A549 (cell line): ENCODE results near the gene TBC1D23. TPM values are rescaled to one million over a fixed set of nuclear protein-coding genes. Genes with fewer than 3 reads are reported as not detected.

Experiments used
- ATAC-seq, 2 experiments: fragments of 200-7000 bp in 1 of 2; fragments of >200 bp in 1 of 2; cut with Nextera tagmentation in 1 of 2; cut with Tn5 transposase in 1 of 2; 3 replicates each; pipeline versions ENCODE4 v1.8.0 to v1.9.1; 2018 to 2020; ENCODE audit warnings: mild to moderate bottlenecking in 1 of 2, moderate library complexity in 1 of 2
- CTCF ChIA-PET: fragments of 300-600 bp; sonication (Branson Sonifier 250); formaldehyde crosslinking; extraction: SDS; loops from one replicate; lab custom pipeline; 2021; ENCODE audit warnings: antibody characterized with exemption, inconsistent platforms; lab: Yijun Ruan, JAX
- POLR2A ChIA-PET: fragments of 350-600 bp; formaldehyde crosslinking; extraction: SDS; loops from one replicate; lab custom pipeline; 2021; ENCODE audit warnings: antibody characterized with exemption, inconsistent platforms; lab: Yijun Ruan, JAX
- DNase-seq, 2 experiments: peaks; one replicate each; pipeline versions ENCODE4 v3.0.0 to v3.0.0-alpha.2; 2011 to 2016; ENCODE audit warnings: low read depth in 1 of 2, low spot score in 1 of 2
- FAIRE-seq: peaks from 2 replicates; lab custom pipeline; 2011; peaks lifted over from hg19 to GRCh38; lab: Jason Lieb, UNC
- H3K27ac ChIP-seq, 2 experiments: fragments of >200 bp; sonication (Bioruptor Twin); formaldehyde crosslinking; 3 replicates each; pipeline ENCODE4 v1.5.1; 2016 to 2017
- H3K4me1 ChIP-seq: fragments of >200 bp; sonication (Bioruptor Twin); formaldehyde crosslinking; 3 replicates; pipeline ENCODE4 v1.6.1; 2016
- H3K4me2 ChIP-seq: fragments of >200 bp; sonication (Bioruptor Twin); formaldehyde crosslinking; 3 replicates; pipeline ENCODE4 v1.6.1; 2016
- H3K4me3 ChIP-seq: fragments of >200 bp; sonication (Bioruptor Twin); formaldehyde crosslinking; 3 replicates; pipeline ENCODE4 v1.5.1; 2016
- H3K9me3 ChIP-seq: fragments of >200 bp; sonication (Bioruptor Twin); formaldehyde crosslinking; 3 replicates; pipeline ENCODE4 v1.6.1; 2016
- CBX2 ChIP-seq: fragments of 200-600 bp; sonication (generic); IDR thresholded peaks from 2 replicates; pipeline ENCODE4 v1.6.1; 2016; ENCODE audit warnings: low read depth, mild to moderate bottlenecking, borderline replicate concordance
- CBX8 ChIP-seq: fragments of 200-600 bp; sonication (generic); IDR thresholded peaks from 2 replicates; pipeline ENCODE4 v1.6.1; 2016
- CEBPB ChIP-seq, 2 experiments: fragments of >200 bp in 1 of 2; sonication (Bioruptor Twin) in 1 of 2; formaldehyde crosslinking in 1 of 2; IDR thresholded peaks; 2 replicates each; pipeline ENCODE4 v1.6.1; 2012 to 2016
- CHD4 ChIP-seq: fragments of 200-600 bp; sonication (generic); IDR thresholded peaks from 2 replicates; pipeline ENCODE4 v1.6.1; 2016; ENCODE audit warnings: antibody characterized with exemption, mild to moderate bottlenecking, borderline replicate concordance
- ESRRA ChIP-seq: fragments of 150-350 bp; IDR thresholded peaks from 2 replicates; pipeline ENCODE4 v1.6.1; 2014; ENCODE audit warnings: mild to moderate bottlenecking, low read length, borderline replicate concordance
- FOSB ChIP-seq: fragments of 250-450 bp; sonication (Bioruptor Pico); IDR thresholded peaks from 2 replicates; pipeline ENCODE4 v1.5.0; 2020; ENCODE audit warnings: mild to moderate bottlenecking, moderate library complexity
- HEYL ChIP-seq: fragments of 250-450 bp; sonication (Bioruptor Pico); IDR thresholded peaks from 2 replicates; pipeline ENCODE4 v1.8.0; 2021; ENCODE audit warnings: mild to moderate bottlenecking, moderate library complexity
- KDM1A ChIP-seq: fragments of 200-600 bp; sonication (generic); IDR thresholded peaks from 2 replicates; pipeline ENCODE4 v1.6.1; 2016; ENCODE audit warnings: low read depth, mild to moderate bottlenecking
- NFE2L2 ChIP-seq: fragments of 150-350 bp; conservative IDR thresholded peaks from 2 replicates; pipeline ENCODE4 v1.6.1; 2014; ENCODE audit warnings: low read length
- ZSCAN20 ChIP-seq: fragments of 250-450 bp; sonication (Bioruptor Pico); IDR thresholded peaks from 2 replicates; pipeline ENCODE4 v1.8.0; 2022; ENCODE audit warnings: mild to moderate bottlenecking, moderate library complexity
- WGBS: methylation state at CpG from one replicate; pipeline ENCODE4 v1.1.6; 2017; ENCODE audit errors: missing lambda C conversion rate; 5-methylcytosine and 5-hydroxymethylcytosine counted together
- polyA plus RNA-seq, 4 experiments: library from polyadenylated mRNA; depleted of rRNA in 3 of 4; stranded (reverse); fragments of >200 nt; fragmentation: RNase III in 1 of 4; extraction: RNeasy Plus Mini Kit Qiagen cat#74134 plus additional on column Dnase treatment in 1 of 4; gene quantifications; 2 replicates in 3 of 4; 3 replicates in 1 of 4; pipeline ENCODE4 v1.2.3, GENCODE V29; 2011 to 2017
- TF ChIP-seq, protein P1 (sequence below): IDR thresholded peaks from 2 replicates; pipeline ENCODE4 v1.6.1; 2012
- TF ChIP-seq, protein P2 (sequence below): fragments of >200 bp; sonication (Bioruptor Twin); formaldehyde crosslinking; IDR thresholded peaks from 3 replicates; pipeline ENCODE4 v1.5.1; 2016
- TF ChIP-seq, protein P3 (sequence below): fragments of 450-650 bp; IDR thresholded peaks from 2 replicates; pipeline ENCODE4 v1.6.1; 2014; ENCODE audit warnings: antibody characterized with exemption
- TF ChIP-seq, protein P4 (sequence below): fragments of >200 bp; sonication (Bioruptor Twin); formaldehyde crosslinking; IDR thresholded peaks from 2 replicates; pipeline ENCODE4 v1.6.1; 2016
- TF ChIP-seq, protein P5 (sequence below): fragments of 150-350 bp; IDR thresholded peaks from 2 replicates; pipeline ENCODE4 v1.6.1; 2014; ENCODE audit warnings: low read depth, mild to moderate bottlenecking, low read length

Gene TBC1D23
- polyA plus RNA-seq, 2 of the 4 experiments (the other 2 are of a cell fraction): 14.5 to 29.4 TPM

DNA sequence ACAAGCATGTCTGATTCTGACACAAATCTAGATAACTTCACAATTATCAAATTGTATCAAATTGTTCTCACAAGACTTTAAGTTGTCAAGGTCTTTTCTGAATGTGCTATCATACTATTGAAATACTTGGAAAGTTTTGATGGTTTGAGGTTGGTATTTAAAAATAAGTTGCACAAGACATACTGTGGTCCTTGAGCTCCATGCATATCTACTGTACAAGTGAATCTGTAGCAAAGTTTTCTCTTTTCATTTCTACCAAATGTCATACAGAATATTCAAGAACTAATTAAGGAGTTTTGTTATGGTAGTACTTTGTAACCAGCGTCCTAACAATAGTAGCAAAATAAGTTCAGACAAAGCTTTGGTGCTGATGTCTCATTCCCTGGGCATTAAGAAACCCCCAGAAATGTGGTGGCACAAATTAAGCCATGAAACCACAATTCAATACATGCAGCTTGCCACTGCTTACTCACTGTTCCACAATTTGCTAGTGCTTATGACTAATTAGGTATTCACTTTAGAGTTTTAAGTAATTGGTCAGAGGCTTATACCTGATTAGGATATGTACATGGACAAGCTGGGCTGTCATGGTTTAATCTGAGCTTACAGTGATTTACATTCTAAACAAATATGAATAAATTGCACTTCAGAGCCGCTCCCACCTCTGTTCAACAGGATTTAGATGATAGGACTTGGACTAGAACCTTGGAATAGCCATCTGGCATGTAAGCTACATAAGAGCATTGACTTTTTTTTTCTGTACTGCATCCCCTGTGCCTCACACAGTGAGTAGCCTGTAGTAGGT, 8.8 kb downstream of the TBC1D23 start:
- TF ChIP-seq, protein P1, sequence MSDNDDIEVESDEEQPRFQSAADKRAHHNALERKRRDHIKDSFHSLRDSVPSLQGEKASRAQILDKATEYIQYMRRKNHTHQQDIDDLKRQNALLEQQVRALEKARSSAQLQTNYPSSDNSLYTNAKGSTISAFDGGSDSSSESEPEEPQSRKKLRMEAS: no peak
- TF ChIP-seq, protein P2, sequence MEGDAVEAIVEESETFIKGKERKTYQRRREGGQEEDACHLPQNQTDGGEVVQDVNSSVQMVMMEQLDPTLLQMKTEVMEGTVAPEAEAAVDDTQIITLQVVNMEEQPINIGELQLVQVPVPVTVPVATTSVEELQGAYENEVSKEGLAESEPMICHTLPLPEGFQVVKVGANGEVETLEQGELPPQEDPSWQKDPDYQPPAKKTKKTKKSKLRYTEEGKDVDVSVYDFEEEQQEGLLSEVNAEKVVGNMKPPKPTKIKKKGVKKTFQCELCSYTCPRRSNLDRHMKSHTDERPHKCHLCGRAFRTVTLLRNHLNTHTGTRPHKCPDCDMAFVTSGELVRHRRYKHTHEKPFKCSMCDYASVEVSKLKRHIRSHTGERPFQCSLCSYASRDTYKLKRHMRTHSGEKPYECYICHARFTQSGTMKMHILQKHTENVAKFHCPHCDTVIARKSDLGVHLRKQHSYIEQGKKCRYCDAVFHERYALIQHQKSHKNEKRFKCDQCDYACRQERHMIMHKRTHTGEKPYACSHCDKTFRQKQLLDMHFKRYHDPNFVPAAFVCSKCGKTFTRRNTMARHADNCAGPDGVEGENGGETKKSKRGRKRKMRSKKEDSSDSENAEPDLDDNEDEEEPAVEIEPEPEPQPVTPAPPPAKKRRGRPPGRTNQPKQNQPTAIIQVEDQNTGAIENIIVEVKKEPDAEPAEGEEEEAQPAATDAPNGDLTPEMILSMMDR: no peak
- no peak for TF ChIP-seq NFE2L2
- TF ChIP-seq, protein P3, sequence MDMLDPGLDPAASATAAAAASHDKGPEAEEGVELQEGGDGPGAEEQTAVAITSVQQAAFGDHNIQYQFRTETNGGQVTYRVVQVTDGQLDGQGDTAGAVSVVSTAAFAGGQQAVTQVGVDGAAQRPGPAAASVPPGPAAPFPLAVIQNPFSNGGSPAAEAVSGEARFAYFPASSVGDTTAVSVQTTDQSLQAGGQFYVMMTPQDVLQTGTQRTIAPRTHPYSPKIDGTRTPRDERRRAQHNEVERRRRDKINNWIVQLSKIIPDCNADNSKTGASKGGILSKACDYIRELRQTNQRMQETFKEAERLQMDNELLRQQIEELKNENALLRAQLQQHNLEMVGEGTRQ: no peak
- TF ChIP-seq, protein P4, sequence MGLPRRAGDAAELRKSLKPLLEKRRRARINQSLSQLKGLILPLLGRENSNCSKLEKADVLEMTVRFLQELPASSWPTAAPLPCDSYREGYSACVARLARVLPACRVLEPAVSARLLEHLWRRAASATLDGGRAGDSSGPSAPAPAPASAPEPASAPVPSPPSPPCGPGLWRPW: no peak
- no peak for TF ChIP-seq CEBPB (IDR thresholded peaks at IDR 0.05)
- Histone ChIP-seq H3K9me3 (no peaks in the 10 kb centered on the region), H3K27ac (no peak overlapping the region), H3K4me3 (no peak overlapping the region), H3K4me2 (no peak overlapping the region), H3K4me1 (no peaks in the 10 kb centered on the region)
- FAIRE-seq (peak; percentile 32), ATAC-seq (no peak; a peak in 1 of 6 replicates), DNase-seq (no peak)
- WGBS: 73% methylated on average over 2 of the region's 2 CpGs
- ChIA-PET POLR2A (interaction anchor here (1.0 kb wide), 1 partner anchor 9 kb away, joined by 3 read pairs; the partner anchor contains the start of gene TBC1D23), CTCF (interaction anchor here (2.0 kb wide), 1 partner anchor 15 kb away, joined by 6 read pairs; no protein-coding TSS in a partner anchor)

DNA sequence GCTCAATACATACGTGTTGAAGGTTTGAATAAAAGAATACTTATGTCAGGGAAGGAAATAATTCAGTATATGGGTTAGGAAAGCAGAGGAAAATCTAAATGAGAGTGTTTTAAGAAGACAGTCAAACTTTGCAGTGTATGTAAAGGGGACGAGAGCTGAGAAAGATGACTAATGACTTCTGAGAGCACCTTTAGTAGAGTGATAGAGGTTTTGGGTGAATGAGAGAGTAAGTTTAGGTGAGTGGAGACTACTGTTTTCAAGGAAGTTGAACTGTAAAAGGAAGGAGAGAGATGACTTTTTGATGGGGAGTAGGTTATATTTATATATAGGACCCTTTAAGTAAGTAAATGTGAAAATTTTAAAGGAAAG, 9.4 kb downstream of the TBC1D23 start:
- ChIA-PET CTCF (no interaction called here), POLR2A (interaction anchor here (1.0 kb wide), 1 partner anchor 10 kb away, joined by 3 read pairs; the partner anchor contains the start of gene TBC1D23)
- FAIRE-seq (no peak), DNase-seq (no peak), ATAC-seq (no peak)
- no peaks in the 10 kb centered on the region for H3K4me1 ChIP-seq
- no peaks in the 10 kb centered on the region for H3K9me3 ChIP-seq
- H3K4me2 ChIP-seq: no peak overlapping the region
- H3K4me3 ChIP-seq: no peak overlapping the region
- H3K27ac ChIP-seq: no peak overlapping the region
- TF ChIP-seq CBX2: no peak
- TF ChIP-seq, protein P2: no peak
- TF ChIP-seq, protein P5, sequence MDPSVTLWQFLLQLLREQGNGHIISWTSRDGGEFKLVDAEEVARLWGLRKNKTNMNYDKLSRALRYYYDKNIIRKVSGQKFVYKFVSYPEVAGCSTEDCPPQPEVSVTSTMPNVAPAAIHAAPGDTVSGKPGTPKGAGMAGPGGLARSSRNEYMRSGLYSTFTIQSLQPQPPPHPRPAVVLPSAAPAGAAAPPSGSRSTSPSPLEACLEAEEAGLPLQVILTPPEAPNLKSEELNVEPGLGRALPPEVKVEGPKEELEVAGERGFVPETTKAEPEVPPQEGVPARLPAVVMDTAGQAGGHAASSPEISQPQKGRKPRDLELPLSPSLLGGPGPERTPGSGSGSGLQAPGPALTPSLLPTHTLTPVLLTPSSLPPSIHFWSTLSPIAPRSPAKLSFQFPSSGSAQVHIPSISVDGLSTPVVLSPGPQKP: no peak
- no peak for TF ChIP-seq CHD4
- TF ChIP-seq, protein P1: no peak
- TF ChIP-seq ZSCAN20 (CRISPR knock-in tag): no peak
- TF ChIP-seq CBX8: no peak
- TF ChIP-seq FOSB (CRISPR knock-in tag): no peak
- no peak for TF ChIP-seq HEYL (CRISPR knock-in tag)
- no peak for TF ChIP-seq KDM1A
- no peak for TF ChIP-seq ESRRA
- WGBS: 73% methylated on average over 2 of the region's 2 CpGs
